Measurements from ENCODE around the gene MAPK10. TPM values are rescaled to one million over a fixed set of nuclear protein-coding genes. Genes with fewer than 3 reads are reported as not detected.
A peak's percentile ranks its signal among the peaks of the same experiment; 100 is the strongest.

MAPK10 gene
- total RNA-seq, 1 experiment from 2014 or later = 6.8 TPM

DNA sequence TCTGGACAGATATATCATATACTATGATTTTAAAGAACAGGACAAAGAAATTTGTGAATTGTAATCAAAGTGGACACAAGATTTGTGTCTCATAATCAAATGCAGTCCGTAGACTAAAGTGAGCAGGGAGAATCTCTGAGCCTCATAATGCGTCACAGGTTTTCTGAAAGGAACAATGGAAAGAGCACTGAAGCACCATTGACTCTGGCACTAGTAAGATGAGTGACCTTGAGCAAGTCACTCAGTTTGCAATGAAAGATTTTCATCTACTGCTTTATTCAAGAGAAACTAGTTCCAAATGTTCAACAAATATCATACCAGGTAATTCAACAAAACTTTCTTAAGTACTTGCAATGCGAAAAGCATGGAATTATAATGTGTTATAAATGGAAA is 315.3 kb downstream of the MAPK10 start:
- Histone ChIP-seq H3K27me3 (replicated peaks; ENCODE audit: insufficient read depth, low read depth, low read length, poor library complexity) (no peaks in the 10 kb centered on the region), H3K4me3 (ENCODE audit: low read depth, low read length, poor library complexity, severe bottlenecking) (no peak overlapping the region), H3K27ac (ENCODE audit: low read depth, low read length, poor library complexity, severe bottlenecking) (no peak overlapping the region), H3K4me1 (ENCODE audit: insufficient read depth, low read length, poor library complexity, severe bottlenecking) (no peaks in the 10 kb centered on the region), H3K9me3 (ENCODE audit: low read depth, low read length, poor library complexity, severe bottlenecking) (no peaks in the 10 kb centered on the region), H3K36me3 (ENCODE audit: insufficient read depth, low read length, poor library complexity, severe bottlenecking) (no peaks in the 10 kb centered on the region)
- TF ChIP-seq EZH2 (IDR thresholded peaks at IDR 0.05; ENCODE audit: borderline replicate concordance, low read depth, low read length, poor library complexity, severe bottlenecking) = no peak
- TF ChIP-seq, protein P1, sequence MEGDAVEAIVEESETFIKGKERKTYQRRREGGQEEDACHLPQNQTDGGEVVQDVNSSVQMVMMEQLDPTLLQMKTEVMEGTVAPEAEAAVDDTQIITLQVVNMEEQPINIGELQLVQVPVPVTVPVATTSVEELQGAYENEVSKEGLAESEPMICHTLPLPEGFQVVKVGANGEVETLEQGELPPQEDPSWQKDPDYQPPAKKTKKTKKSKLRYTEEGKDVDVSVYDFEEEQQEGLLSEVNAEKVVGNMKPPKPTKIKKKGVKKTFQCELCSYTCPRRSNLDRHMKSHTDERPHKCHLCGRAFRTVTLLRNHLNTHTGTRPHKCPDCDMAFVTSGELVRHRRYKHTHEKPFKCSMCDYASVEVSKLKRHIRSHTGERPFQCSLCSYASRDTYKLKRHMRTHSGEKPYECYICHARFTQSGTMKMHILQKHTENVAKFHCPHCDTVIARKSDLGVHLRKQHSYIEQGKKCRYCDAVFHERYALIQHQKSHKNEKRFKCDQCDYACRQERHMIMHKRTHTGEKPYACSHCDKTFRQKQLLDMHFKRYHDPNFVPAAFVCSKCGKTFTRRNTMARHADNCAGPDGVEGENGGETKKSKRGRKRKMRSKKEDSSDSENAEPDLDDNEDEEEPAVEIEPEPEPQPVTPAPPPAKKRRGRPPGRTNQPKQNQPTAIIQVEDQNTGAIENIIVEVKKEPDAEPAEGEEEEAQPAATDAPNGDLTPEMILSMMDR (conservative IDR thresholded peaks at IDR 0.05; ENCODE audit: low read depth, low read length) = no peak
- BruUV-seq (replicated peaks) = no TSS peak
- CTCF ChIA-PET = interaction anchor here (1.9 kb wide), 1 partner anchor 248 kb away, joined by 6 read pairs; no protein-coding TSS in a partner anchor
- DNase-seq (ENCODE audit: low spot score) = no peak
- intact Hi-C loops (cut with micrococcal nuclease; ENCODE audit: unreplicated experiment) = loop anchor here (2.0 to 10.0 kb wide), 3 partner anchors 248 to 960 kb away; no protein-coding TSS in a partner anchor
- POLR2A ChIA-PET (ENCODE audit: low non-redundant PET) = no interaction called here

DNA sequence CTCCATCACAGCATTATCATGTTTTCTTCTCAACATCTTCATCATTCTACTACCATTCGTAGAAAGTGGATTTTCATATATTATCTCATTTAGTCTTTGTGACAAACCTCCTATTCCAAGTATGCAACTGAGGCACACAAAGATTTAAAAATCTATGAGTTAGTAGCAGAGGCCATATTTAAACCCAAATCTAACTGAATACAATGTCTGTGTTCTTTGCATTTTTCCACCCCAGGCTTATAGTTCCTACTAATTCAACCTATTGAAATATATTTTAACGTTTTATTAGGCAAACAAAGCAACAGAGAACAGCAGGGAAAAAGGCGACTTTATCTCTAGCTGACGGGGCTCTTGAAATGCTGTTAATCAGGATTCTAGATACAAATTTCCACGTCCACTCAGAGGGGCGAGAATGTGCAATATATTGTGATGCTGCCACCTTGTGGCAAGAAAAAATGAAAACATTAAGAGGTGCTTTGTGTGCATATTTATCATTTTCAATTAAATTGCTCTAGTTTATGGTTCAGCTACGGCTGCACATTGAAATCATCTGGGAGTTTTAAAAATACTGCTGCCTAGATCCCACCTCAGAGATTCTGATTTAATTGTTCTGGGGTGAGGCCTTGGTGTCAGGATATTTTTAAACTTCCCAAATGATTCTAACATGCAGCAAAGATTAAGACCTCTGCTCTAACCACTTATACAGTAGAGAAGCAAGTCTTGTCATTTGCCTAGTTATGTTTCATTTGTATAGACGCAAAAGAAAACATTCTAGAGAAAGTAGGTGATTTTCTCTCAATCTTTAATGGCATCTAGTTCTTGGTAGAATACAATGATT is 315.9 kb downstream of the MAPK10 start:
- H3K9me3 ChIP-seq (ENCODE audit: low read depth, low read length, poor library complexity, severe bottlenecking) = no peaks in the 10 kb centered on the region
- no peak for TF ChIP-seq EZH2 (IDR thresholded peaks at IDR 0.05; ENCODE audit: borderline replicate concordance, low read depth, low read length, poor library complexity, severe bottlenecking)
- TF ChIP-seq, protein P1 (conservative IDR thresholded peaks at IDR 0.05; ENCODE audit: low read depth, low read length) = peak; percentile 59
- no TSS peak for BruUV-seq (replicated peaks)

DNA sequence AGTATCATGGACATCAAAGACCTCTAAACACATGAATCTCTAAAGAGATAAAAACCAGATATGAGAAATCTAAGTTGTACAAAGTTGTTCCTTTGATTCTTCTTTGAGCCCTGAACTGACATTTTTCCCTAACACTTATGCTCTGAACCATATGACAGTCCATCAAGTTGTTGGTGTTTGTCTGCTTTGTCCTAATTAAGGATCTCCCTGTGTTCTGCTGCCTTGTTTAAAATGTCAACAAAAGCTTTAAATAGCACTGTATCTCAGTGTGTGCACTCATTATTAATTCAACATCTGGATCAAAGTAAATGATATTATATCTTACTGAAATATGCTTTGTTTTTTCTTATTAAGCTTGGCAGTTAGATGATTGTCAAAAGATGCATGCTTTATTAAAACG is 321.8 kb downstream of the MAPK10 start:
- BruUV-seq (replicated peaks) = no TSS peak
- intact Hi-C loops (cut with micrococcal nuclease; ENCODE audit: unreplicated experiment) = no loop called here
- Histone ChIP-seq H3K9me3 (ENCODE audit: low read depth, low read length, poor library complexity, severe bottlenecking) (no peaks in the 10 kb centered on the region), H3K4me3 (ENCODE audit: low read depth, low read length, poor library complexity, severe bottlenecking) (no peak overlapping the region), H3K27ac (ENCODE audit: low read depth, low read length, poor library complexity, severe bottlenecking) (no peak overlapping the region), H3K27me3 (replicated peaks; ENCODE audit: insufficient read depth, low read depth, low read length, poor library complexity) (no peaks in the 10 kb centered on the region), H3K4me1 (ENCODE audit: insufficient read depth, low read length, poor library complexity, severe bottlenecking) (no peaks in the 10 kb centered on the region), H3K36me3 (ENCODE audit: insufficient read depth, low read length, poor library complexity, severe bottlenecking) (no peaks in the 10 kb centered on the region)
- TF ChIP-seq EZH2 (IDR thresholded peaks at IDR 0.05; ENCODE audit: borderline replicate concordance, low read depth, low read length, poor library complexity, severe bottlenecking) = no peak
- TF ChIP-seq, protein P1 (conservative IDR thresholded peaks at IDR 0.05; ENCODE audit: low read depth, low read length) = no peak
- no peak for DNase-seq (ENCODE audit: low spot score)
- CTCF ChIA-PET = no interaction called here
- POLR2A ChIA-PET (ENCODE audit: low non-redundant PET) = no interaction called here

More for the DNA sequence above, 315.9 kb downstream of the MAPK10 start:
- H3K27me3 ChIP-seq (replicated peaks; ENCODE audit: insufficient read depth, low read depth, low read length, poor library complexity) = no peaks in the 10 kb centered on the region
- POLR2A ChIA-PET (ENCODE audit: low non-redundant PET) = no interaction called here
- no peaks in the 10 kb centered on the region for H3K4me1 ChIP-seq (ENCODE audit: insufficient read depth, low read length, poor library complexity, severe bottlenecking)
- peak; percentile 60 for DNase-seq (ENCODE audit: low spot score)
- intact Hi-C loops (cut with micrococcal nuclease; ENCODE audit: unreplicated experiment) = loop anchor here (2.0 to 10.0 kb wide), 3 partner anchors 247 to 959 kb away; no protein-coding TSS in a partner anchor
- H3K4me3 ChIP-seq (ENCODE audit: low read depth, low read length, poor library complexity, severe bottlenecking) = no peak overlapping the region
- no peak overlapping the region for H3K27ac ChIP-seq (ENCODE audit: low read depth, low read length, poor library complexity, severe bottlenecking)
- CTCF ChIA-PET = interaction anchor here (1.9 kb wide), 1 partner anchor 248 kb away, joined by 6 read pairs; no protein-coding TSS in a partner anchor
- no peaks in the 10 kb centered on the region for H3K36me3 ChIP-seq (ENCODE audit: insufficient read depth, low read length, poor library complexity, severe bottlenecking)
